ENCODE data around the gene SLC44A1. TPM values are rescaled to one million over a fixed set of nuclear protein-coding genes. Genes with fewer than 3 reads are reported as not detected.

Gene SLC44A1
- total and polyA plus RNA-seq, 12 donors: 6.8 to 73.1 (median 36.3) TPM

DNA sequence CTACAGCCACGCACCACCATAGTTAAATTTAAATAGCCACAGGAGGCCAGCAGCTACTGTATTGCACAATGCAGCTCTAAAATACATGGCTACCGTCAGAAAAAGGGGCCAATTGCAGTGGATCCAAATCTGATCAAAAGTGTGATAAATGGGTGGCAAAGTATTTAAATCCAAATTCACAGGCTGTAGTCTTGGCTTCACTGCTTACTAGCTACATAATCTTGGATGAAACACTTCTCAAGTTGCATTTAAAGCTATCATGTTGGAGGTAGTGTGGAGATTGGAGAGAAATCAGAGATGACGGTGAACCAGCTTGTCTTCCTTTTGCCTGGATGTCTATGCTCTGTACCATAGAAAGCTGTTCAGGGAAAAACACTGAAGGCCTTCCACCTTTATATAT lies 24.0 kb upstream of the SLC44A1 start:
- WGBS, 4 donors: 88 to 91% (median 89%) methylated on average over 3 of the region's 3 CpGs
- Histone ChIP-seq H3K27ac (no peak overlapping the region), H3K4me1 (replicated peaks in 1 of 2) (peaks cover 4 to 12% of the 10 kb centered on the region in 2 donors), H3K36me3 (replicated peaks in 1 of 2) (no peaks in the 10 kb centered on the region), H3K4me3 (no peak overlapping the region), H3K9me3 (replicated peaks in 1 of 3) (peaks cover 0 to 14% (median 0%) of the 10 kb centered on the region in 3 donors), H3K27me3 (no peaks in the 10 kb centered on the region)
- no peak for TF ChIP-seq POLR2A (IDR thresholded peaks at IDR 0.05)
- TF ChIP-seq, protein P1, sequence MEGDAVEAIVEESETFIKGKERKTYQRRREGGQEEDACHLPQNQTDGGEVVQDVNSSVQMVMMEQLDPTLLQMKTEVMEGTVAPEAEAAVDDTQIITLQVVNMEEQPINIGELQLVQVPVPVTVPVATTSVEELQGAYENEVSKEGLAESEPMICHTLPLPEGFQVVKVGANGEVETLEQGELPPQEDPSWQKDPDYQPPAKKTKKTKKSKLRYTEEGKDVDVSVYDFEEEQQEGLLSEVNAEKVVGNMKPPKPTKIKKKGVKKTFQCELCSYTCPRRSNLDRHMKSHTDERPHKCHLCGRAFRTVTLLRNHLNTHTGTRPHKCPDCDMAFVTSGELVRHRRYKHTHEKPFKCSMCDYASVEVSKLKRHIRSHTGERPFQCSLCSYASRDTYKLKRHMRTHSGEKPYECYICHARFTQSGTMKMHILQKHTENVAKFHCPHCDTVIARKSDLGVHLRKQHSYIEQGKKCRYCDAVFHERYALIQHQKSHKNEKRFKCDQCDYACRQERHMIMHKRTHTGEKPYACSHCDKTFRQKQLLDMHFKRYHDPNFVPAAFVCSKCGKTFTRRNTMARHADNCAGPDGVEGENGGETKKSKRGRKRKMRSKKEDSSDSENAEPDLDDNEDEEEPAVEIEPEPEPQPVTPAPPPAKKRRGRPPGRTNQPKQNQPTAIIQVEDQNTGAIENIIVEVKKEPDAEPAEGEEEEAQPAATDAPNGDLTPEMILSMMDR (IDR thresholded peaks at IDR 0.05): no peak
- intact Hi-C loops (cut with DNase I): no loop called here
- DNase-seq: no peak

DNA sequence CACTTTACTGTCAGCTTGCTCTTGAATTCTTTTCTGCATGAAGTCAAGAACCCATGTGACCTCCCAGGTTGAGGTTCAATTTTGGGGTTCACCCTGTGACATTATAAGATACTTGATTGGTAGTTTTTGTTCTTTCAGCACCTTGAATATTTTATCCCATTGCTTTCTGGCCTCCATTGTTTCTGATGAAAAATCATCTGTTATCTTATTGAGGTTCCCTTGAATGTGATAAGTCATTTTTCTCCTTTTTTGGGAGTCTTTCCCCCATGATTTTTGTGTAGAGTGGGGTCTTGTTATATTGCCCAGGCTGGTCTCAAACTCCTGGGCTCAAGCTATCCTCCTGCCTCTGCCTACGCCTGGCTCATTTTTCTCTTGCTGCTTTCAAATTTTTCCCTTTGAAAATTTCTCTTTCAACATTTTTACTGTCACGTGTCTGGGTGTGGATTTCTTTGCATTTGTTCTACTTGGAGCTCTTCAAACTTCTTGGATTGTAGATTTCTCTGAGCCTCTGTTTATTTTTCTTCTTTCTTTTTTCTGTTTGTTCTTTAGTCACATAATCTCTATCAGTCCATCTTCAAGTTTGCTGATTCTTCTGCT lies 20.8 kb upstream of the SLC44A1 start:
- no peak overlapping the region for H3K4me3 ChIP-seq
- H3K27ac ChIP-seq: no peak overlapping the region
- intact Hi-C loops (cut with DNase I): no loop called here
- no peaks in the 10 kb centered on the region for H3K4me1 ChIP-seq (replicated peaks in 1 of 2)
- WGBS, 4 donors: 80 to 93% (median 89%) methylated on average over 2 of the region's 2 CpGs
- TF ChIP-seq, protein P1 (IDR thresholded peaks at IDR 0.05): no peak
- no peak for TF ChIP-seq POLR2A (IDR thresholded peaks at IDR 0.05)
- no peaks in the 10 kb centered on the region for H3K27me3 ChIP-seq
- peaks cover 0 to 14% (median 0%) of the 10 kb centered on the region in 3 donors for H3K9me3 ChIP-seq (replicated peaks in 1 of 3)
- no peaks in the 10 kb centered on the region for H3K36me3 ChIP-seq (replicated peaks in 1 of 2)
- DNase-seq: no peak

DNA sequence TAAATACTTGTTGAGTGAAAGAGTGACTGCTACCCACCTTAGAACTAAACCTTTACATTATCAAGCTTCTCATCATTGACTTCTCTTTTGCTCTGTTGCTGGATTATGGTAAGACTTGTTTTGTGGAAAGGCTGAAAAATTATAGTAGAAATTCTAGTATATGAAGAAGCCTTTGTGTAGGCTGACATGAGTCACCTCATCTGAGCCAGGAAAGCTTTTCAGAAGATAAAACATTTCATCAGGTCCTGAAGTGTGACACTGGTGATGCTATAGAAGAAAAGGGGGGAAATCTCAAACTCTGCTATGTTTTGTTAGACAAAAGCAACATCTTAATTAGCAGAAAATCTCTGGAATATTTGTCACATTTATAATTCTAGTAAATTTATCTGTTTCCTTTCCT lies 18.4 kb upstream of the SLC44A1 start:
- TF ChIP-seq, protein P1 (IDR thresholded peaks at IDR 0.05): no peak
- TF ChIP-seq POLR2A (IDR thresholded peaks at IDR 0.05): no peak
- DNase-seq: no peak
- intact Hi-C loops (cut with DNase I): no loop called here

DNA sequence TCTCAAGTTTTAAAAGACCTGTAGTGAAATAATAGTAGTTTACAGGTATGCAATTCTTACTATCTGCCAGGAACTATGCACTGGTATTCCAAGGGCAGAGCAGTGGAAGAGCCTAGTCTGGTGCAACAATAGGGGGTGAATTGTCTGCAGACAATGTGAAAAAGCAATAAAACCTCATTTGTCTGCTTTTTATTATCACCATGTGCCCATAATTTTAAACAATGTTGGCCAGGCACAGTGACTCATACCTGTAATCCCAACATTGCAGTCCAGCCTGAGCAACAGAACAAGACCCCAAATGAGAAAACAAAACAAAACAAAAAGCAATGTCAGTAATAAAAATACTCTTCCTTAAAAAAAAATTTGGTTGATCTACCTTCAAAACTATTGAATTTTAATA lies 12.2 kb upstream of the SLC44A1 start:
- H3K9me3 ChIP-seq (replicated peaks in 1 of 3): no peaks in the 10 kb centered on the region
- H3K27me3 ChIP-seq: no peaks in the 10 kb centered on the region
- H3K4me1 ChIP-seq (replicated peaks in 1 of 2): no peaks in the 10 kb centered on the region
- DNase-seq: no peak
- H3K27ac ChIP-seq: no peak overlapping the region
- intact Hi-C loops (cut with DNase I): no loop called here
- no peaks in the 10 kb centered on the region for H3K36me3 ChIP-seq (replicated peaks in 1 of 2)
- no peak for TF ChIP-seq POLR2A (IDR thresholded peaks at IDR 0.05)
- TF ChIP-seq, protein P1 (IDR thresholded peaks at IDR 0.05): no peak
- H3K4me3 ChIP-seq: no peak overlapping the region

More for the DNA sequence above, 18.4 kb upstream of the SLC44A1 start:
- Histone ChIP-seq H3K27ac (no peak overlapping the region), H3K36me3 (replicated peaks in 1 of 2) (no peaks in the 10 kb centered on the region), H3K4me3 (no peak overlapping the region), H3K27me3 (no peaks in the 10 kb centered on the region), H3K9me3 (replicated peaks in 1 of 3) (peaks cover 0 to 14% (median 0%) of the 10 kb centered on the region in 3 donors), H3K4me1 (replicated peaks in 1 of 2) (no peaks in the 10 kb centered on the region)

Data from adrenal gland (tissue), 12 donors.